GM12891 (cell line): ENCODE results near the gene FRYL.

Source experiments
- PAX5 ChIP-seq: IDR thresholded peaks from 2 replicates; pipeline ENCODE4 v1.6.1; 2011; ENCODE audit warnings: low read length, moderate library complexity, mild to moderate bottlenecking; ENCODE audit not compliant: insufficient read depth, severe bottlenecking
- POLR2A ChIP-seq: IDR thresholded peaks from 2 replicates; pipeline ENCODE4 v1.6.1; 2011; ENCODE audit warnings: low read depth, low read length, control low read depth
- POLR2AphosphoS5 ChIP-seq: IDR thresholded peaks from 2 replicates; pipeline ENCODE4 v1.6.1; 2011; ENCODE audit warnings: low read depth, low read length, control low read depth
- POU2F2 ChIP-seq: IDR thresholded peaks from 2 replicates; pipeline ENCODE4 v1.6.1; 2011; ENCODE audit warnings: low read depth, mild to moderate bottlenecking, control low read depth, low read length, moderate library complexity
- SPI1 ChIP-seq: IDR thresholded peaks from 2 replicates; pipeline ENCODE4 v1.6.1; 2011; ENCODE audit warnings: low read depth, low read length, control low read depth
- TAF1 ChIP-seq: IDR thresholded peaks from 2 replicates; pipeline ENCODE4 v1.6.1; 2011; ENCODE audit warnings: low read depth, low read length, control low read depth

DNA sequence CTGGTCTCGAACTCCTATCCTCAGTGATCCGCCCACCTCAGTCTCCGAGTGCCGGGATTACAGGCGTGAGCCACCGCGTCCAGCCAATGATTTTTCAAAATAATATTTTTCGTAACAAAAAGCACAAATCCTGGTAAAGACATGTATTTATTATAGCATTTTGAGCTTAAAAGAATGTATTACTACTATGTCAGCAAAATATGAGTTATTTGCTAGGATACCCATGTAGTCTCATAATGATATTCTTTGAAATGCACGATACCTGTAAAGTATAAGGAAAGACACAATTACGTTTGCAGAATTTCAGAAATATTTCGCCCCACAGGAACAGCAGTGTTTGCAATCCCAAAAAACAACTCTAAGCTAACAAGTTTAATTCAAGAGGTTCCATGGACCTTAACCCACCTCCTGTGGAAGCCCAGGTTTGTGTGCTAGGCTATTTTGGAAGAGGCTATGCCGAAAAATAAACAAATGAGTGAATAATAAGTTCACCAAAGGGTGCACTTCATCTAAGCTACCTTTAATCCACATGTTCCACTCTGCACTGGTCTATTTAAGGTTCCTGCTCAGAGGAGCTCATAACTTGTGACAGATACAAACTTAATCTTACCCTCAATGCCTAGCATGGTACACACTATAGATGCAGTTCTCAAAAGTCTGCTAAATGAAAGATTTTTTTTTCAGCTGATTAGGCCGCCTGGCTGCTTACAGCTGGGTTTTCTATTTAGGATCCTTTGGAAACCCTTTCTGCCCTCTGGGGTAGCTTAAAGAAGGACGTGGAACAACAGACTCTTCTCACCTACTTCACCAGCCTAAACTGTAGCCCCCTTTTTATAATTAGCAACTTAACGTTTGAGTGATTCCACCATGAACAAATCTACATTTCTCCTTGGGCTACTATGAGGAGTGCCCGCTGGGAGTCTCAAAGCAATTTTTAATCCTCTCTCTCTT, 5.0 kb downstream of the FRYL start:
- no peak for TF ChIP-seq POLR2AphosphoS5
- TF ChIP-seq POLR2A = no peak
- TF ChIP-seq POU2F2 = no peak
- TF ChIP-seq TAF1 = no peak
- no peak for TF ChIP-seq PAX5
- TF ChIP-seq SPI1 = no peak
